ENCODE measurements around the gene NIPAL1. TPM values are rescaled to one million over a fixed set of nuclear protein-coding genes. Genes with fewer than 3 reads are reported as not detected.

Gene NIPAL1
- total RNA-seq, 1 experiment from 2014 or later: 21.0 TPM

DNA sequence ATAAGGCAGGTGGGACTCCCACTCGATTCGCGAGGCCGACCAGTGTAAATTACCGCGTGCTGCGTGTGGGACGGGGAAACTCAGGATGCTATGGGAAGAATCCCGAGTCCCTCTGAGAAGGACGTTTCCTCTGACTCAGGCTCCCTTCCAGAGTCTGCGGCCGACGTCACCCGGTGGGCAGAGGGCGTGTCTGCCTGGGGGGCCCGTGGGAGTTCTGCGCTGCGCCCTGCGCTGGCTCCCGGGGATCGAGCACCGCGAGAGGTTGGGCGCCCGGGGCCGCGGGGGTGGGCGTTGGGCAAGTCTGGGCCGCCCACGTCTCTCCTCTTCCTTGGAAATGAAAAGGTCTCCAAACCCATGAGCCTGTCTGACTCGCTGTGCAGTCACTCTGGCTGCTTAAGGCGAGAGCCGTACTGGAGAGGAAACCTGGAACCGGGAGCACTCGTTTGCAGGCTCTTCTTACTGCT lies 568 bp downstream of the NIPAL1 start:
- H3K27me3 Mint-ChIP-seq (ENCODE audit: unreplicated experiment): no peaks in the 10 kb centered on the region
- TF ChIP-seq, protein P1, sequence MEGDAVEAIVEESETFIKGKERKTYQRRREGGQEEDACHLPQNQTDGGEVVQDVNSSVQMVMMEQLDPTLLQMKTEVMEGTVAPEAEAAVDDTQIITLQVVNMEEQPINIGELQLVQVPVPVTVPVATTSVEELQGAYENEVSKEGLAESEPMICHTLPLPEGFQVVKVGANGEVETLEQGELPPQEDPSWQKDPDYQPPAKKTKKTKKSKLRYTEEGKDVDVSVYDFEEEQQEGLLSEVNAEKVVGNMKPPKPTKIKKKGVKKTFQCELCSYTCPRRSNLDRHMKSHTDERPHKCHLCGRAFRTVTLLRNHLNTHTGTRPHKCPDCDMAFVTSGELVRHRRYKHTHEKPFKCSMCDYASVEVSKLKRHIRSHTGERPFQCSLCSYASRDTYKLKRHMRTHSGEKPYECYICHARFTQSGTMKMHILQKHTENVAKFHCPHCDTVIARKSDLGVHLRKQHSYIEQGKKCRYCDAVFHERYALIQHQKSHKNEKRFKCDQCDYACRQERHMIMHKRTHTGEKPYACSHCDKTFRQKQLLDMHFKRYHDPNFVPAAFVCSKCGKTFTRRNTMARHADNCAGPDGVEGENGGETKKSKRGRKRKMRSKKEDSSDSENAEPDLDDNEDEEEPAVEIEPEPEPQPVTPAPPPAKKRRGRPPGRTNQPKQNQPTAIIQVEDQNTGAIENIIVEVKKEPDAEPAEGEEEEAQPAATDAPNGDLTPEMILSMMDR (IDR thresholded peaks at IDR 0.05; ENCODE audit: unreplicated experiment): no peak
- peaks cover 24% of the 10 kb centered on the region for H3K36me3 Mint-ChIP-seq (ENCODE audit: insufficient read depth, unreplicated experiment)
- no peaks in the 10 kb centered on the region for H3K9me3 Mint-ChIP-seq (ENCODE audit: low read depth, unreplicated experiment)
- BruUV-seq (replicated peaks): TSS peak; percentile 40
- peak; percentile 72 for DNase-seq
- intact Hi-C loops (cut with micrococcal nuclease; ENCODE audit: unreplicated experiment): loop anchor here (5.0 kb wide), 2 partner anchors 55 to 90 kb away; no protein-coding TSS in a partner anchor
- peaks cover 17% of the 10 kb centered on the region for H3K4me1 Mint-ChIP-seq (ENCODE audit: low read depth, unreplicated experiment)
- peak overlapping the region; percentile 89 for H3K4me3 Mint-ChIP-seq (ENCODE audit: low read depth, unreplicated experiment)
- peak overlapping the region; percentile 78 for H3K27ac Mint-ChIP-seq (ENCODE audit: unreplicated experiment)
- CTCF ChIA-PET: no interaction called here

DNA sequence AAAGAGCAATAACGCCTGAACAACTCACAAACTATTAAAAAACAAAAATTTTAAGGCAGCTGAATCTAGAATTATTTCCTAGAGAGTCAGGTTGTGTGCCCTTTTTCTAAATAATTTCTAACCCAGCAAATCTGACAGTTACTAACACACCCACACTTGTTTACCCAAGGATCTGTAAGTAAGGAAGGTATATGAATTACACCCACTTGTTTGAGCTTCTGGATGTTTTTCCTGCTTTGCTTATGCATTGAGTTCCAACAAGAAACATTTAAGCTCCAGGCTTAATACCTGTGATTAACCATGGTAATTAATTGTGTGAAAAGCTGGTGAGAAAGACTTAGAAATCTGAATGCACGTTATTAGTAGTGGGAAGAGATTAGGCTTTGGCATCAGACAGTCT lies 1.5 kb downstream of the NIPAL1 start:
- DNase-seq: no peak
- Mint-ChIP-seq H3K36me3 (ENCODE audit: insufficient read depth, unreplicated experiment) (peaks cover 26% of the 10 kb centered on the region), H3K27ac (ENCODE audit: unreplicated experiment) (no peak overlapping the region), H3K4me1 (ENCODE audit: low read depth, unreplicated experiment) (peaks cover 21% of the 10 kb centered on the region), H3K27me3 (ENCODE audit: unreplicated experiment) (no peaks in the 10 kb centered on the region), H3K4me3 (ENCODE audit: low read depth, unreplicated experiment) (peak overlapping the region; percentile 89), H3K9me3 (ENCODE audit: low read depth, unreplicated experiment) (no peaks in the 10 kb centered on the region)
- no TSS peak for BruUV-seq (replicated peaks)
- TF ChIP-seq, protein P1 (IDR thresholded peaks at IDR 0.05; ENCODE audit: unreplicated experiment): no peak
- intact Hi-C loops (cut with micrococcal nuclease; ENCODE audit: unreplicated experiment): loop anchor here (5.0 kb wide), 2 partner anchors 54 to 91 kb away; no protein-coding TSS in a partner anchor
- CTCF ChIA-PET: no interaction called here

DNA sequence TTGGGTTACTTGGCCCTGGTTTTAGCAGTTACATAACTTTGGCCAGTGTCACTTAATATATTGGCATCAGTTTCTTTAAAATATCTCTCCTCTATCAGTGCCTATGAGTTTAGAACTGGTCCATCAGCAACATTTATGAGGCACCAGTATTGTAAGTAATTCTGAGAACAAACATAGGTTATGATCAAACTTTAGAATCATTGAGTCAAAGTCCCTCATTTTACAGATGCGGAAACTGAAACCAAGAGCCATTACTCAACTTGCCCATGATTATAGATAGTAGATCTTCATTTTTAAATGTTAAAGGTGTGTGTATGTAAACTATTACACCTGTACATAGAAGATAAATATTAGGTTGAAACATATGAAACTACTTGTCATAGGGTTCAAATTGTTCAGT lies 4.5 kb downstream of the NIPAL1 start:
- H3K27me3 Mint-ChIP-seq (ENCODE audit: unreplicated experiment): no peaks in the 10 kb centered on the region
- no peak overlapping the region for H3K27ac Mint-ChIP-seq (ENCODE audit: unreplicated experiment)
- intact Hi-C loops (cut with micrococcal nuclease; ENCODE audit: unreplicated experiment): no loop called here
- TF ChIP-seq, protein P1 (IDR thresholded peaks at IDR 0.05; ENCODE audit: unreplicated experiment): no peak
- CTCF ChIA-PET: no interaction called here
- peaks cover 22% of the 10 kb centered on the region for H3K36me3 Mint-ChIP-seq (ENCODE audit: insufficient read depth, unreplicated experiment)
- no peak for DNase-seq
- H3K9me3 Mint-ChIP-seq (ENCODE audit: low read depth, unreplicated experiment): no peaks in the 10 kb centered on the region
- BruUV-seq (replicated peaks): no TSS peak
- H3K4me3 Mint-ChIP-seq (ENCODE audit: low read depth, unreplicated experiment): no peak overlapping the region
- H3K4me1 Mint-ChIP-seq (ENCODE audit: low read depth, unreplicated experiment): peaks cover 21% of the 10 kb centered on the region

DNA sequence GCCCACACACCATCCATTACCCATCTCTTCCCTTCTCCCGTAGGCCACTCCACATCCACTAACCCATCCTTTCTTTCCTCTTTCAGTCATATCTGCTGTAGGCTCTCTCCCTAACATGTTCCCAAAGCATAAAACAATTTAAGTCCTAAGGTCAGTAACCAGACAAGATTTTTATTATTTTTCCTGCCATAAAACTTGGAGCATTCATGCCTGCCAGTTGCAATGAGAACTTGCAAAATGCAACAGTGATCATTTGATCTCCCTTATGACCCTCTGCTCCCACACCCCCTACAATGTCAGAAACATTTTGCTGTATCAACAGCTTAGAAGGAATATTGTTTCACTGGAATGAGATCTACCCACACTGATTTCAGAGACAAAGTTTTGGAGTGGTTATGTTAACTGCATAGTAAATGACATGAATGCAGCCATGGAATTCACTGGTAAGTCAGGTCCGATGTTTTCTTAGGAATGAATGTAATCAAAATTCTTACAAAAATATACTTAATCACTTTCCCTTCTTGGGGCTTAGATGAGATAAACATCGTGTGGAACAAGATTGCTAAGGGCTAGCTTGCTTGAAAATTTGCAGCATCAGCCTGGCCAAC lies 5.7 kb downstream of the NIPAL1 start:
- H3K27ac Mint-ChIP-seq (ENCODE audit: unreplicated experiment): no peak overlapping the region
- no peak overlapping the region for H3K4me3 Mint-ChIP-seq (ENCODE audit: low read depth, unreplicated experiment)

More for the DNA sequence above, 5.7 kb downstream of the NIPAL1 start:
- Mint-ChIP-seq H3K27me3 (ENCODE audit: unreplicated experiment) (no peaks in the 10 kb centered on the region), H3K4me1 (ENCODE audit: low read depth, unreplicated experiment) (peaks cover 21% of the 10 kb centered on the region), H3K36me3 (ENCODE audit: insufficient read depth, unreplicated experiment) (peaks cover 18% of the 10 kb centered on the region), H3K9me3 (ENCODE audit: low read depth, unreplicated experiment) (no peaks in the 10 kb centered on the region)
- no TSS peak for BruUV-seq (replicated peaks)
- CTCF ChIA-PET: no interaction called here
- intact Hi-C loops (cut with micrococcal nuclease; ENCODE audit: unreplicated experiment): no loop called here
- TF ChIP-seq, protein P1 (IDR thresholded peaks at IDR 0.05; ENCODE audit: unreplicated experiment): no peak
- DNase-seq: no peak
